HG03095 (cell line): ENCODE data around the gene SLX4IP.
"Not testable (repeated sequence)": the region's sequence is repeated elsewhere in the genome, so short reads cannot be mapped to it uniquely, and the experiment has no call there.

ENCODE experiments used
- ATAC-seq: cut with Tn5 transposase; IDR thresholded peaks from one replicate; pipeline ENCODE4 v1.9.1; 2021; ENCODE audit warnings: moderate library complexity; ENCODE audit not compliant: unreplicated experiment

SLX4IP gene

DNA sequence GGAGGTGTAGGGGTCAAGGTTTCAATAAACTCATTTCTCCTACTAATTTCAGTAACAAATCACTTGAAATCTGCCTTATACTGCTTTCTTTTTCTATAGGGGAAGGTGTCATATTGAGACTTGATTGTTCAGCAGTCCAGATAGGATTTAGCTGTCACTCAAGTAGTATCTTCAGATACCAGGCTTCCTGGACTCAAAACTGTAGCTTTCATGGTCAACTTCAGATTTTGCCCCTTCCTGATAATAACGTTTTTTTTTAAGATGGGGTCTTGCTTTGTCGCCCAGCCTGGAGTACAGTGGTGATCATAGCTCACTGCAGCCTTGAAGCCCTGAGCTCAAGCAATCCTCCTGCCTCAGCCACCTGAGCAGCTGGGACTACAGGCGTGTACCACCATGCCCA, 160.9 kb downstream of the SLX4IP start:
- ATAC-seq: no peak

DNA sequence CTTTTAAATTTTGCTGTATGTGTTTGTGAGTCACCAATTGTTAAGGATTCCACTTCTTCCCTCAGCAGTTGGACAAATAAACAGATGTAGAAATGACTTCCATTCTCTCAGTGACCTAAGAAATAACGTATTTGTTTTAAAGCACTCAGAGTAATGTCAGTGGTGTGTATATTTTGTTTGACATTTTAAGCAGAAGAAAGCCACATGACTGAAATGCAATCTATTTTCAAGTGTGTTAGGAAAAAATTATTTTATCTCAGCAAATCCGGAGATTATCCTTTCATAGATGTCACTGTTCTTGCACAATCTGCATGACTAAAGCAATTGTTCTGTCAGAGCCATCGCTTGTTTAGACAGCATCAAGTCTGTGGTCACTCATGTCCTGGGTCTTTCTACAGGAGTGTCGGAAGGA, 161.6 kb downstream of the SLX4IP start:
- ATAC-seq: no peak

- ATAC-seq: no peak
Measured at GRCh38 chr20:10597637-10598036, 162.5 kb downstream of the SLX4IP start.

- no peak for ATAC-seq
Measured at GRCh38 chr20:10602221-10602871, 167.2 kb downstream of the SLX4IP start.

- ATAC-seq: no peak
Measured at GRCh38 chr20:10603378-10603777, 168.3 kb downstream of the SLX4IP start.

DNA sequence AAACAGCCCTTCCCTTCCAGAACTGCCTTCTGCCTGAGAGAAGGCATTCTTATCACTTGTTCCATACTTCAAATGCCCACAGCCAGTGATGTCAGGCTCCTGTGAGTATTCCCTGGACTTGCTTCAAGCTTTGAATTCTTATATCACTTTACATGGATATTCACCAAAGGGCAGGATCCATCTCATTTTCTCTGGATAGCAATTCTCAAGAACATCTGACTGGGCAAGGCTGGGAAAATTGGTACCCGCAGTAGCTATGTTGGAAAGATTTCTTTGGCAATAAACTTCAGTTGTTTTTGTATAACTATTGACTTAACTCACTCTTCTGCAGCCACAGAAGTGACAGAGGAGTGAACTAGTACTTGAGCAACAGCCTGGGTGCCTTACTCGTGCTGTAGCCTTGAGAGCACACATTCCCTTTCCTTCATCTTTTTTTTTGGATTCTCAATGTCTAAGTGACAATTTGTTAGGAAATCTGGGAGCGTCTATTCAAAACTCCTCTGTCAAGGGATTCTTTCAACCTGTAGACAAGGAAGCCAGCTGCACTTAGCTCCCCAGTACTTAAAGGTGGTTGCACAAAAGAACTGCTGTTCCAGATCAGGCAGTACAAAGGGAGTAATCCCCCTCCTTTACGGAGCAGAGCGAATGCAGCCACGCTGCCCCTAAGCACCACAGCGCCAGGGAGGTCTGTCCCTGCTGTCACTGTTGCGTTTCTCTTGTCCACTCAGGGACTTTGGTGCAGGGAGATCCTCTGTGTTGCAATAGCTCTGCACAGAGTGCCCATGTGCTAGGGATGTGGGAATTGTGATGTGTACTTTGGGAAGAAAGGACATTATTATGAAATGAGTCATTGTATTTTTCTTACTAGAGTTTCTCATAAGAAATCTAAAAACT, 169.1 kb downstream of the SLX4IP start:
- no peak for ATAC-seq

DNA sequence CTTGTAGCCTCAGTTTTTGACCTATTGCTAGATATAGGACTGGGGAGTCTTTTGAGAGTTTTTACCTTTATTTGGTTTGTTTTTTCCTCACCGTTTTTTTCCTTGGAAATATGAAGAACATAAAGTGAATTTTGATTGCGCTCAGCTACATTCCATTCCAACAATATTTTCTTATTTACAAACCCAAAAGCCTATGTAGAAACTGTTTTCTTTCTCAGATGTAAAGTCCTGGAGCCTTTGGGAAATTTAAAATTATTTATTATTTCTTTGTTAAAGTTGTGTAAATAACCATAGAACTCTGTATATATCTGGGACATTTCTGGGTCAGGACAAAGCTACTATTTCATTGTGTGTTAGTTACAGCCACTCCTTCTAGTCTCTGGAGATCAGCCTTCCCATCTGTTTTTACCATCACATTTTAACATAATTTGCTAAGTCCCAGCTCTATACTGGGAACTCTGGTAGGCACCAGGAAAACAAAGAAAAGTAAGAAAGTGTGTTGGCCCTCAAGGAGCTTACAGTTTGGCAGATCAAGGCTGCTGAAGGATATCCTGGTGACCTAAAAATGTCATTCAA, 169.8 kb downstream of the SLX4IP start:
- ATAC-seq: no peak

DNA sequence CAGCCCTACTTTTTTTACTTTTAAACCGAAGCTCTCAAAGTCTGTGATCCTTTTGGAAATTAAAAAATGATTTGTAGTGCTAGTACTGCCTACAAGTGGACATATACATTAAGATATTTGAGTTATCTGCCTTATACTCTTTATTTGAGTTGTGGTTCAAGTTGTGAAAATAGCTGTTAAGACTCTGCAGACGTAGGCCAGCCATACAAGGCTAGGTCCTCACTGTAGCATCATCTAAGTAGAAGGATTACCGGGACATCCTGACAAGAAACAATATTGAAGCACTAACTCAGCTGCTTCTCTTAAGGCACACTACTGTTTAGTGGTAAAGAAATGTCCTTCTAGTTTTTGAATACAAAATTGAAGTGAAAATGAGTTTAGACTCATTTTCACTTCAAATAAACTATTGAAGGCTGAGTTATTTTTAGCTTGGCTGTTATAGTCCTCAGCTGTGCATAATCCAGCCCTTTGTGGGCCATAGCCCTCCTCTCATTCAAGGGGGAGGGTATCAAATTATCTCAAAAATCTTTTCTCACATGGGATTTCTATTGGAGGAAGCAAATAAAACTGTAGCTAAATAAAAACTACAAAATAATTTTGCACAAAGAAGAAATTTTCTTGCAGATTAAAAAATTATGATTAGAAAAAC, 170.6 kb downstream of the SLX4IP start:
- ATAC-seq: no peak

GRCh38 chr20:10609276-10609675, 174.2 kb downstream of the SLX4IP start:
- no peak for ATAC-seq

- no peak for ATAC-seq
Measured at GRCh38 chr20:10609770-10610169, 174.7 kb downstream of the SLX4IP start.

DNA sequence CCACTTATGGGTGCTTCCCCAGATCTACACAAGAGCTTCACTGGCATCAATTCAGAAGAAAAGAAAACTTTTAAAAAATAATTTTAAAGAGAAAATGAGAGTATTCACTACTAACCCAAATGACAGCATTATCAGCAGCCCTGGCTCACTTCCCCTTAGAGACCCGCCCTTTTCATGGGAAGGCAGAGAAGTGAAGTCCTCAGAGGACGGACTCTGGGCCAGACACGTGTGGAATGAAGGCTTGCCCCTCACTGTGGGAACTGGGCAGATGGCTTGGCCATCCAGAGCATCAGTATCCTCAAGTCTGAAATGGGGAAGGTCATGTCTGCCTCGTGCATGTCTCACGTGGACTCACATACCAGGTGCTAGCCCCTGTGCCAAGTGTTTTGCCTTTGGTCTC, 175.1 kb downstream of the SLX4IP start:
- no peak for ATAC-seq

DNA sequence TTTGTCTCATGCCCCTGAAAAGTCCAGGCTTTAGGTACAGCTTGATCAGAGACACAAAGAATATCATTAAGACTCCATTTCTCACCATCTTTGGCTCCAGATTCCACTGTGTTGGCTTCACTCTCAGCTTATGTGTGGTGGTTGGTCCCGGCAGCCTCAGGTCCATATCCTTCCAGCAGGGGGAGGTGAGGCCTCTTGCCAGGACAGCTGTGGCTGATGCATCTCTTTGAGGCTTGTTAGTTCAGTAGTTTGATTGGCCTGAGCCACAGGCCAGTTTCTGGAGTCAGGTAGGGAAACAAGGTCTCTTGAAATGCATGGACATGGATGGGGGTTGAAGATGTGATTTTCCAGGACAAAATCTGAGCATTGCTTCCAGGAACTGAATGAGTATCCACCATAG, 176.3 kb downstream of the SLX4IP start:
- peak; percentile 75 for ATAC-seq

DNA sequence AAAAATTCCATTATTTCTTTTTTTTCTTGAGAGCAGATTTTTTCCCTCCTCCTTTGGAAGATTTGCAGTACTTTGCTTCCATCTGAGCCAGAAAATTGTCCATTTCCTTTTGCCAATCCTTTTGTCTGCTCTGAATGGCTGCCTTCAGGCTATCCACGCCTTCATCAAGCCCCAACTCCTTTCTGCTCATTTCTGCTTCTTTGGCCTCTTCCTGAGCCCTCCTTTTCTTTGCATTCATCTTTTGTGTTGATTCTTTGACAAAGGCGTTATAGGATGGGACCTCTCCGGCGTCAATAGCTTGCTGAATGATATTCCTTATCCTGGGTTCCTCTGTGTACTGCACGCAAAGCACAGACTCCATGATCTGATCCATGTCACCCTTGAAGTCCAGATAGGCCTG, 178.3 kb downstream of the SLX4IP start:
- not testable (repeated sequence) for ATAC-seq

- ATAC-seq: no peak
Measured at GRCh38 chr20:10613911-10614310, 178.8 kb downstream of the SLX4IP start.

- ATAC-seq: no peak
Measured at GRCh38 chr20:10616212-10616611, 181.1 kb downstream of the SLX4IP start.

- ATAC-seq: not testable (repeated sequence)
Measured at GRCh38 chr20:10617549-10618133, 182.5 kb downstream of the SLX4IP start.

GRCh38 chr20:10618611-10619245, 183.6 kb downstream of the SLX4IP start:
- ATAC-seq: no peak

DNA sequence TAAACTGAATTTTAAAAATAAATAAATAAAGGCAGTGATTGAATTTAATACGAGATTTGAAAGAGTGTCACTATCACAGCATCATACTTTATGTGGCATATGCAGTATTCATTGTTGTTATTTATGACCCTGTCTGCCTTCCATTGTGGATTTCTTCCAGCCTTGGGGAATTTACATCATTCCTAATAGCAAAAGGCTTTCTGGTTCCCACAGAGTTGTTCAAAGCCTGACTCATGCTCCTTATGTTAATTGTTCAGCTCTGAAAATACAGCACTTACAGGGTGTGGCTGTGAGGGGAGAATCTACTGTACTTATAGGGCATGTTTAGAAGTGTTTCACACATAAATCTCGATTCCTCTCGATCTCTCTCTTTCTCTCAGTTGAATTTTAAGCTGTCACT, 184.3 kb downstream of the SLX4IP start:
- no peak for ATAC-seq

DNA sequence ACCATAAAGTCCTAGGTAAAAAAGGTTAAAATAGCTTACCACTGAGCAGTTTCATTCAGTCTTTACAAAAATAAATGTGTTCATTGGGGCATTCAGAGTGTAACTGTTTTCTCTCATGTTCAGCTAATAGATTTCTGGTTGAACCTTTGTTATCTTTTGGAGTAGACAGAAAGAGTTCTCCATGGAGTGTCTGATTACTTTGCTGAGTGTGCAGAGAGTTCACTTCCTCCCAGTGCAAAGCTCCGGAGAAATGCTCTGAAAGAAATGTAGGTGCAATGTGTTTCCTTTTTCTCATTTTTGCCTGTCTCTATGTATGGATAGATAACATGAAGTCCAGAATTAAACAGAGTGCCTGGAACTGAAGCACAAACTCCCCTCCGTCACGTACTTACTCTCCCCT, 186.0 kb downstream of the SLX4IP start:
- no peak for ATAC-seq

GRCh38 chr20:10622657-10623418, 187.7 kb downstream of the SLX4IP start:
- no peak for ATAC-seq
